HepG2 (cell line): Measurements from ENCODE around the gene CCDC183. TPM values are rescaled to one million over a fixed set of nuclear protein-coding genes. Genes with fewer than 3 reads are reported as not detected.

Source experiments
- ATAC-seq: fragments of 200-7000 bp; cut with Tn5 transposase; 3 replicates; pipeline ENCODE4 v1.9.1; 2020; ENCODE audit warnings: mild to moderate bottlenecking, moderate library complexity
- BruUV-seq: library from RNA; stranded (reverse); fragments of 400-500 nt; replicated peaks from 2 replicates; lab custom pipeline; 2021; lab: Mats Ljungman, UMichigan
- CTCF ChIA-PET: fragments of 300-600 bp; formaldehyde crosslinking; extraction: SDS; loops from one replicate; lab custom pipeline; 2021; ENCODE audit warnings: low total read pairs, inconsistent platforms, low intra/inter-chr PET ratio; lab: Yijun Ruan, JAX
- POLR2A ChIA-PET: fragments of 350-600 bp; sonication (Branson Sonifier 250); formaldehyde crosslinking; loops from one replicate; lab custom pipeline; 2020; ENCODE audit warnings: antibody characterized with exemption, inconsistent platforms; lab: Yijun Ruan, JAX
- DNase-seq: peaks from one replicate; pipeline ENCODE4 v3.0.0-alpha.2; 2015; ENCODE audit warnings: low spot score
- FAIRE-seq: peaks from 3 replicates; lab custom pipeline; 2011; peaks lifted over from hg19 to GRCh38; lab: Jason Lieb, UNC
- H2AFZ ChIP-seq: one replicate; pipeline ENCODE4 v1.6.1; 2011; ENCODE audit warnings: low read length, inconsistent platforms
- H3K27ac ChIP-seq: fragments of 300-600 bp; 3 replicates; pipeline ENCODE4 v1.8.0; 2011; ENCODE audit warnings: mixed run types, mild to moderate bottlenecking, mixed read lengths, low read length, inconsistent platforms; ENCODE audit not compliant: insufficient read depth; ENCODE audit errors: extremely low read length
- H3K27me3 ChIP-seq, 2 experiments: fragments of 200-600 bp in 1 of 2; 2 replicates in 1 of 2; 3 replicates in 1 of 2; pipeline versions ENCODE4 v1.6.0 to v1.8.0; 2011; ENCODE audit warnings: low read length in 2 of 2, mild to moderate bottlenecking in 2 of 2, moderate library complexity in 2 of 2, inconsistent platforms in 1 of 2; ENCODE audit not compliant: insufficient read depth in 2 of 2, control insufficient read depth in 1 of 2
- H3K36me3 ChIP-seq, 2 experiments: fragments of 200-600 bp in 1 of 2; replicated peaks in 1 of 2; 2 replicates in 1 of 2; 3 replicates in 1 of 2; pipeline versions ENCODE4 v1.5.1 to v1.8.0; 2011; ENCODE audit warnings: low read length in 2 of 2, inconsistent platforms in 1 of 2; ENCODE audit not compliant: insufficient read depth in 2 of 2, control insufficient read depth in 1 of 2
- H3K4me1 ChIP-seq: 2 replicates; pipeline ENCODE4 v1.5.1; 2012; ENCODE audit warnings: low read length, inconsistent platforms; ENCODE audit not compliant: insufficient read depth
- H3K4me2 ChIP-seq: 2 replicates; pipeline ENCODE4 v1.6.0; 2011; ENCODE audit warnings: low read depth, low read length, inconsistent platforms
- H3K4me3 ChIP-seq, 3 experiments: fragments of 200-600 bp in 1 of 3; sonication (generic), shearing (Covaris generic) in 1 of 3; replicated peaks in 1 of 3; 2 replicates each; pipeline ENCODE4 v1.5.1; 2011 to 2016; ENCODE audit warnings: low read length in 3 of 3, inconsistent platforms in 2 of 3, low read depth in 2 of 3, mild to moderate bottlenecking in 2 of 3, control low read depth in 1 of 3, mixed read lengths in 1 of 3; ENCODE audit not compliant: insufficient read depth in 1 of 3
- H3K79me2 ChIP-seq: one replicate; pipeline ENCODE4 v1.6.1; 2011; ENCODE audit warnings: low read length, inconsistent platforms; ENCODE audit not compliant: insufficient read depth
- H3K9ac ChIP-seq: 2 replicates; pipeline ENCODE4 v1.6.0; 2011; ENCODE audit warnings: mild to moderate bottlenecking, low read depth, low read length, inconsistent platforms; ENCODE audit not compliant: insufficient read depth
- H3K9me3 ChIP-seq: 2 replicates; pipeline ENCODE4 v1.5.1; 2012; ENCODE audit warnings: mild to moderate bottlenecking, low read length
- H4K20me1 ChIP-seq: 2 replicates; pipeline ENCODE4 v1.6.0; 2011; ENCODE audit warnings: inconsistent platforms, mild to moderate bottlenecking, low read length, moderate library complexity; ENCODE audit not compliant: insufficient read depth
- EP300 ChIP-seq, 3 experiments: sonication (generic) in 1 of 3; formaldehyde crosslinking in 1 of 3; IDR thresholded peaks; 2 replicates each; pipeline versions ENCODE4 v1.5.1 to v1.6.1; 2011 to 2020; ENCODE audit warnings: low read depth in 2 of 3, low read length in 2 of 3, borderline replicate concordance in 1 of 3, improper control_type of control experiment in 1 of 3, mild to moderate bottlenecking in 1 of 3, missing genetic modification reagents in 1 of 3, moderate library complexity in 1 of 3
- HDAC1 ChIP-seq: sonication (generic); formaldehyde crosslinking; IDR thresholded peaks from 2 replicates; pipeline ENCODE4 v1.5.1; 2020; ENCODE audit warnings: mild to moderate bottlenecking, missing genetic modification reagents
- KDM5B ChIP-seq: sonication (generic); formaldehyde crosslinking; IDR thresholded peaks from 2 replicates; pipeline ENCODE4 v1.4.0; 2020; ENCODE audit warnings: missing genetic modification reagents, mild to moderate bottlenecking, borderline replicate concordance
- MIER2 ChIP-seq: IDR thresholded peaks from 2 replicates; pipeline ENCODE4 v1.6.1; 2016; ENCODE audit warnings: missing biosample characterization, missing genetic modification reagents
- MIER3 ChIP-seq: IDR thresholded peaks from 2 replicates; pipeline ENCODE4 v1.6.1; 2016; ENCODE audit warnings: missing compliant biosample characterization, borderline replicate concordance
- NONO ChIP-seq, 2 experiments: fragments of 450-650 bp in 1 of 2; sonication (generic) in 1 of 2; formaldehyde crosslinking in 1 of 2; IDR thresholded peaks in 1 of 2; conservative IDR thresholded peaks in 1 of 2; 2 replicates each; pipeline versions ENCODE4 v1.6.1 to v1.8.0; 2017 to 2022; ENCODE audit warnings: mild to moderate bottlenecking in 1 of 2, missing genetic modification reagents in 1 of 2, moderate library complexity in 1 of 2
- POLR2AphosphoS5 ChIP-seq: IDR thresholded peaks from 2 replicates; pipeline ENCODE4 v1.6.1; 2012; ENCODE audit warnings: low read depth, low read length
- POLR2G ChIP-seq: fragments of 200-400 bp; formaldehyde crosslinking; IDR thresholded peaks from 2 replicates; pipeline ENCODE4 v1.6.1; 2018; ENCODE audit warnings: mild to moderate bottlenecking, low read depth, low read length, moderate library complexity
- RXRA ChIP-seq: sonication (generic); formaldehyde crosslinking; IDR thresholded peaks from 2 replicates; pipeline ENCODE4 v1.5.1; 2020; ENCODE audit warnings: missing genetic modification reagents
- SALL1 ChIP-seq: sonication (generic); formaldehyde crosslinking; IDR thresholded peaks from 2 replicates; pipeline ENCODE4 v1.8.0; 2022; ENCODE audit warnings: mild to moderate bottlenecking, missing genetic modification reagents
- SP5 ChIP-seq: IDR thresholded peaks from 2 replicates; pipeline ENCODE4 v1.6.1; 2016; ENCODE audit warnings: low read depth, borderline replicate concordance
- ZBTB34 ChIP-seq: sonication (generic); formaldehyde crosslinking; IDR thresholded peaks from 2 replicates; pipeline ENCODE4 v1.8.0; 2022; ENCODE audit warnings: mild to moderate bottlenecking, missing genetic modification reagents
- ZFAT ChIP-seq: sonication (generic); formaldehyde crosslinking; conservative IDR thresholded peaks from 2 replicates; pipeline ENCODE4 v1.8.1; 2023; ENCODE audit warnings: missing genetic modification reagents, inconsistent platforms
- ZFY ChIP-seq: sonication (generic); formaldehyde crosslinking; IDR thresholded peaks from 2 replicates; pipeline ENCODE4 v1.4.0; 2020; ENCODE audit warnings: missing genetic modification reagents
- ZNF317 ChIP-seq: sonication (generic); formaldehyde crosslinking; IDR thresholded peaks from 2 replicates; pipeline ENCODE4 v1.5.0; 2020; ENCODE audit warnings: mild to moderate bottlenecking, missing genetic modification reagents
- ZNF670 ChIP-seq: sonication (generic); formaldehyde crosslinking; IDR thresholded peaks from 2 replicates; pipeline ENCODE4 v1.8.0; 2022; ENCODE audit warnings: mild to moderate bottlenecking, missing genetic modification reagents, borderline replicate concordance
- ZNF687 ChIP-seq: sonication (generic); formaldehyde crosslinking; IDR thresholded peaks from 2 replicates; pipeline ENCODE4 v1.5.1; 2020; ENCODE audit warnings: mild to moderate bottlenecking, missing genetic modification reagents, moderate library complexity
- WGBS: methylation state at CpG from one replicate; pipeline ENCODE4 v1.1.6; 2017; ENCODE audit warnings: low lambda C conversion rate; 5-methylcytosine and 5-hydroxymethylcytosine counted together
- in situ Hi-C: cut with HindIII; loops from 2 replicates; pipeline ENCODE4 v1.10.0; 2017; ENCODE audit warnings: low pct_unique_long_range_greater_than_20kb; ENCODE audit not compliant: extremely low pct_ligation_motif_present
- intact Hi-C: fragments of 100-400 bp; cut with micrococcal nuclease; formaldehyde crosslinking; loops from one replicate; pipeline ENCODE4 v1.10.0; 2022; ENCODE audit not compliant: unreplicated experiment
- polyA plus RNA-seq, 8 experiments: library from polyadenylated mRNA; depleted of rRNA in 3 of 8; stranded (reverse) in 7 of 8; unstranded in 1 of 8; fragments of >200 nt; fragmentation: Illumina TruSeq in 4 of 8; extraction: Trizol in 4 of 8; gene quantifications; 2 replicates each; pipeline versions ENCODE4 v1.2.1 to v1.2.3, GENCODE V29; 2011 to 2016; ENCODE audit warnings: low read depth in 4 of 8, missing spikeins in 1 of 8, mixed read lengths in 1 of 8; ENCODE audit not compliant: insufficient read depth in 1 of 8
- total RNA-seq, 5 experiments: library from RNA; depleted of rRNA; stranded (reverse); fragments of >200 nt; fragmentation: Illumina TruSeq; extraction: Trizol; gene quantifications; 2 replicates each; pipeline ENCODE4 v1.2.3, GENCODE V29; 2016; ENCODE audit warnings: low read depth in 1 of 5

The CCDC183 gene
- total and polyA plus RNA-seq, 2 of the 13 experiments (the other 11 are each of a cell fraction or from before 2014, with no cell fraction given), result 5.0 to 66.4 TPM

GRCh38 chr9:136792321-136793085 is 3.6 kb upstream of the CCDC183 start:
- no peak for DNase-seq
- Histone ChIP-seq H3K36me3 (0 out of 5 replicates have a peak, but pooled peaks cover 0 to 12% of the 10 kb centered on the region in 2 experiments), H3K9ac (peak overlapping the region; percentile 91), H4K20me1 (no peaks in the 10 kb centered on the region), H3K4me1 (peaks cover 82% of the 10 kb centered on the region), H3K27me3 (no peaks in the 10 kb centered on the region; a peak in 1 of 5 replicates), H2AFZ (no peak overlapping the region), H3K4me3 (peak overlapping the region; percentile 78 to 98 (median 82)), H3K4me2 (peak overlapping the region; percentile 96), H3K27ac (peak overlapping the region; percentile 75), H3K79me2 (peaks cover 28% of the 10 kb centered on the region), H3K9me3 (no peaks in the 10 kb centered on the region)
- CTCF ChIA-PET, result interaction anchor here (0.6 to 1.1 kb wide), 2 partner anchors 15 to 48 kb away, joined by 3 to 4 read pairs; partner anchors contain the start of gene RABL6
- in situ Hi-C loops, result no loop called here
- FAIRE-seq, result no peak
- ATAC-seq, result no peak
- WGBS, result 57% methylated on average over 6 of the region's 15 CpGs
- BruUV-seq, result no TSS peak
- intact Hi-C loops, result no loop called here
- POLR2A ChIA-PET, result interaction anchor here (0.7 to 2.3 kb wide), 2 partner anchors 8 to 15 kb away, joined by 3 to 12 read pairs; partner anchors contain the start of gene RABL6
- 0 out of 2 replicates have a peak, but pooled peaks have one; percentile 38 for TF ChIP-seq KDM5B (CRISPR knock-in tag)
- no peak for TF ChIP-seq RXRA (CRISPR knock-in tag)
- 0 out of 2 replicates have a peak, but pooled peaks have one; percentile 19 for TF ChIP-seq ZFY
- TF ChIP-seq NONO (IDR thresholded peaks at IDR 0.05), result no peak
- no peak for TF ChIP-seq NONO (CRISPR knock-in tag; conservative IDR thresholded peaks at IDR 0.05)
- TF ChIP-seq POLR2AphosphoS5, result peak; percentile 39; the same call in 1 of the 2 replicates
- no peak for TF ChIP-seq ZFAT
- no peak for TF ChIP-seq MIER3 (CRISPR knock-in tag)
- TF ChIP-seq HDAC1 (CRISPR knock-in tag), result 0 out of 2 replicates have a peak, but pooled peaks have one; percentile 6
- TF ChIP-seq MIER2, result no peak
- peak; percentile 79 for TF ChIP-seq ZNF687 (CRISPR knock-in tag)
- TF ChIP-seq POLR2G, result peak; percentile 50; the same call in 1 of the 2 replicates
- 0 out of 2 replicates have a peak, but pooled peaks have one; percentile 28 for TF ChIP-seq ZBTB34 (CRISPR knock-in tag)
- 0 out of 2 replicates have a peak, but pooled peaks have one; percentile 22 for TF ChIP-seq ZNF317
- TF ChIP-seq EP300 (IDR thresholded peaks at IDR 0.05; ENCODE audit: low read depth in 2 of 2, low read length in 2 of 2), result no peak
- no peak for TF ChIP-seq EP300 (CRISPR knock-in tag; IDR thresholded peaks at IDR 0.05; ENCODE audit: borderline replicate concordance)
- TF ChIP-seq SALL1 (CRISPR knock-in tag), result peak; percentile 34; the same call in 1 of the 2 replicates
- TF ChIP-seq SP5 (CRISPR knock-in tag), result 0 out of 2 replicates have a peak, but pooled peaks have one; percentile 13
- 0 out of 2 replicates have a peak, but pooled peaks have one; percentile 34 for TF ChIP-seq ZNF670
